ENCODE measurements around the gene ATL1.
A peak's percentile ranks its signal among the peaks of the same experiment; 100 is the strongest.
"Not testable (repeated sequence)": the region's sequence is repeated elsewhere in the genome, so short reads cannot be mapped to it uniquely, and the experiment has no call there.

The ATL1 gene

DNA sequence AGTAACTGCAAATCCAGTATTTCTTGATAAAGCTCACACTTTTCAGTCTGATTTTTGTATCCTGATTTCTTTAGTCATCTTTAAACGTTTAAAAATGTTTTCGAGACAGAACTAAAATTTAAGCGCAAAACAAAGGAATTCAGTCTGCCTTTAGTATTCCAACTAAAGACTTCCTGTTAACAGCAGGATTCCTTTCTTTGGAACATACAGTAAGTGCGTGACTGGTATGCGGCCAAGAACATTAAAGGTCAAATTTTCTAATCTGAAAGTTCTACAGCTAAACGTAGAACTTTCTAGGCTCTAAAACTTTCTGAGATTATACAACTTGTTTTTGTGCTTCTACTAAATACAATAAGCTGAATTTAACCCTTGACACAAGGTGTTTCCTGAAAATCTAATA lies 98.3 kb downstream of the ATL1 start:
- H3K4me3 ChIP-seq (ENCODE audit: low read depth, low read length) = no peak overlapping the region
- TF ChIP-seq, protein P1, sequence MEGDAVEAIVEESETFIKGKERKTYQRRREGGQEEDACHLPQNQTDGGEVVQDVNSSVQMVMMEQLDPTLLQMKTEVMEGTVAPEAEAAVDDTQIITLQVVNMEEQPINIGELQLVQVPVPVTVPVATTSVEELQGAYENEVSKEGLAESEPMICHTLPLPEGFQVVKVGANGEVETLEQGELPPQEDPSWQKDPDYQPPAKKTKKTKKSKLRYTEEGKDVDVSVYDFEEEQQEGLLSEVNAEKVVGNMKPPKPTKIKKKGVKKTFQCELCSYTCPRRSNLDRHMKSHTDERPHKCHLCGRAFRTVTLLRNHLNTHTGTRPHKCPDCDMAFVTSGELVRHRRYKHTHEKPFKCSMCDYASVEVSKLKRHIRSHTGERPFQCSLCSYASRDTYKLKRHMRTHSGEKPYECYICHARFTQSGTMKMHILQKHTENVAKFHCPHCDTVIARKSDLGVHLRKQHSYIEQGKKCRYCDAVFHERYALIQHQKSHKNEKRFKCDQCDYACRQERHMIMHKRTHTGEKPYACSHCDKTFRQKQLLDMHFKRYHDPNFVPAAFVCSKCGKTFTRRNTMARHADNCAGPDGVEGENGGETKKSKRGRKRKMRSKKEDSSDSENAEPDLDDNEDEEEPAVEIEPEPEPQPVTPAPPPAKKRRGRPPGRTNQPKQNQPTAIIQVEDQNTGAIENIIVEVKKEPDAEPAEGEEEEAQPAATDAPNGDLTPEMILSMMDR (IDR thresholded peaks at IDR 0.05; ENCODE audit: insufficient read depth, low read depth, low read length, missing control alignments) = no peak
- DNase-seq (ENCODE audit: low read depth) = no peak

DNA sequence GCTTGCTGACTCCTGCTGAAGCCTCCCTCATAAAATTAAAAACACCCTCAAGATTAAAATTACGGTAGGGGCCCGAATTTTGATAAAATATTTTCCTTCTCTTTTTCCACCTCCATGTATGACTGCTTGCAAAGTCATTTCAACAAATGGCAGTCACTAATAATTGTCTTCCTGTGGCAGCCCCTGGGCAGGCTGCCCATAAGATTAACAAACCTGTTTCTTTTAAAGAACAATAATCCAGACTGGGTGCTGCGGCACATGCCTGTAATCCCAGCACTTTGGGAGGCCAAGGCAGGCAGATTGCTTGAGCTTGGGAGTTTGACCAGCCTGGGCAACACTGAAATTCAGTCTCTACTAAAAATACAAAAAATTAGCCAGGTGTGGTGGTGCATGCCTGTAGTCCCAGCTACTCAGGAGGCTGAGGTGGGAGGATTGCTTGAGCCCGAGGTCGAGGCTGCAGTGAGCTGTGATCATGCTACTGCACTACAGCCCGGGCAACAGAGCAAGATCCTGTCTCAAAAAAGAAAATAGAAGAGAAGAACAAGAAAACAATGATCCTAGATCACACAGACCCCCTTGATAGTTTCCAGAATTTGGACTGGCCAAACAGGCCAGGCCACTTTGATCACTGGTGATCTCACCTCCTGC lies 99.5 kb downstream of the ATL1 start:
- TF ChIP-seq, protein P1 (IDR thresholded peaks at IDR 0.05; ENCODE audit: insufficient read depth, low read depth, low read length, missing control alignments) = no peak
- no peak for DNase-seq (ENCODE audit: low read depth)
- no peak overlapping the region for H3K4me3 ChIP-seq (ENCODE audit: low read depth, low read length)

DNA sequence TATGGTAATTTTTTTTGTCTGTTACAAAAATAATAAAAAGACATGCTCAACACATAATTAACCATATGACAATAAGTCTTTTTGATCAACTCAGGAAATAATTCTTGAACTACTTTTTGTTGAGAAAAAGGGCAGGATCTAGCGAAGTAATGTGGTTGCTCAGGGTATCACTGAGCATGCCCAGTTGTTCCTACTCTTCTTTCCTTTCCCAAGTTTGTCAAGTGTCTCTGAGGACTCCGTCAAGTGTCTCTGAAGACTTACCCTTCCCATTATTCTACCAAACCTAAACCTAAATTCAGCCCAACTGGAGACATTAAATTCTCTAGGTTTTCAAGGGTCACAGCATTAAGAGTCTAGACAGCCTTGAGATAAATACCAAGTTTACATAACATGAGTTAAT lies 104.6 kb downstream of the ATL1 start:
- H3K4me3 ChIP-seq (ENCODE audit: low read depth, low read length); DNase-seq (ENCODE audit: low read depth): not testable (repeated sequence)

DNA sequence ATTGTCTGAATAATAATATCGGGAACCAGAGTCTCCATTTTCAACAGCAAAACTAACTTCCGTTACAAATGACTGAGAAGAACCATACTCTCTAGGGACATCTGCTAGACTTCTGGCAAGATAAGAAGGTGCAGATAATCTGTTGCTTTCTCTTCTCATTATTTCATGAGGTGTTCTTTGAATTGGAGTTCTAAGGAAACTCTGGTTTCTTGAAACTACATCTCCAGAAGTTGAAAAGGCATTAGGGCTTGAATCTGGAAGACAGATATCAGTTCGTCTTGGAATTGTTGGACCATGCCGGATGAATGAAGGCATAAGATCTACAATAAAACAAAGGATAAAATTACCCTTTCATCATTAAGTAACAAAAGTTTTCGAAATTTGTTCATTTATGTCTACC lies 105.4 kb downstream of the ATL1 start:
- DNase-seq (ENCODE audit: low read depth) = not testable (repeated sequence)
- H3K4me3 ChIP-seq (ENCODE audit: low read depth, low read length) = peak overlapping the region; percentile 60

DNA sequence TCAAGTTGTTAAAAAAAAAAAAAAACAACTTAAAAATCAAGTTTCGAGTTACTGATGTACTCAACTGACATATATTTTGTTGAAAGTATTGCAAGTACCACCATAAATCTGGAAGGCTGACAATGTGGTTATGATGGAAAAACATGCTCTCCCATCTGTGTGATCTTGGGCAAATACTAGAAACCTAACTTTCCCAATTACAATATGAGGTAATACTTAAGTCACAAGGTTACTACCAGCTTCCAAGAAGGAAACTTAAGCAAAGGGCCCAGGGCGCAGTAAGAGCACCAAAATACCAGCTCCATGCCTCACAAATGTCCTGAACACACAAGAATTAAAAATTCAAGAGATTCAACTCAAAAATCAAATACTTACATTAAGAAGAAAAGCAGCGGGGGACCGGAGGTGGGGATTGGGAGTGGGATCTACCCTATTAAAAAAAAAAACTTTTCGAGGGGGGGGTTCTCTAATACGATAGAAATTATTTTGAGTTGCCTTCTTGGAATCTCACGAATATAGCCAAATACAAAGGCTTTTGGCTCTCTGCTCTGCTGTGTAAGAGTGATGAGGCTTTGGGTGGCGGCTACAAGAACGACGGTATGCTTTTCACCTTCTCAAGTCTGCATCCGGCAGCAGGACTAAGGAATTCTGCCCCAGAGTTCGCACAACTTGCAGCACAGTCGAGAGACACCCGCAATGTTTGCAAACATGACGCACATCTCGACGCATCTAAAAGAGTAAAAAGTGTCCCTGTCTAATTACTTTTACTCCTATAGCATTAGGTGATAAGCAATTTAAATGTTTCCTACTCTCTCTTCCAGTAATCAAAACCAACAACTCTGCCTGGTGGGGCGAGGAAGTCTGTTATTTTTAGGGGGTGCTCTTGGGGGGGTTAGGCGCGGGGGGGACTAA lies 107.1 kb downstream of the ATL1 start:
- DNase-seq (ENCODE audit: low read depth) = peak; percentile 64
- H3K4me3 ChIP-seq (ENCODE audit: low read depth, low read length) = peak overlapping the region; percentile 60
- TF ChIP-seq, protein P1 (IDR thresholded peaks at IDR 0.05; ENCODE audit: insufficient read depth, low read depth, low read length, missing control alignments) = no peak

DNA sequence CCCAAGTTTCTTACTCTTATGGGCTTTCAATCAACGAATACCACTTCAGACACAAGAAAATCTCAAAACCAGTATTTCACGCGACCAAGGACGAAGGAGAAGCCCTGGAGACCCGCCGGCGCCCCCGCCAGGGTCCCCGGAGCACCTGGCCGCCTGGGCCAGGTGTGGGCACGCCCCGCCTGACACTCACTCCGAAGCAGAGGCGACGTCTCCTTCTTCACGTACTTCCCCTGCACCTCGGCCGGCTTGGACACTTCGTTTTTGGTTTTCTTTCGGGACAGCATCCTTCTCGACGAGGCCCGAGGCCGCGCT lies 107.7 kb downstream of the ATL1 start:
- H3K4me3 ChIP-seq (ENCODE audit: low read depth, low read length) = peak overlapping the region; percentile 60
- TF ChIP-seq, protein P1 (IDR thresholded peaks at IDR 0.05; ENCODE audit: insufficient read depth, low read depth, low read length, missing control alignments) = no peak
- DNase-seq (ENCODE audit: low read depth) = peak; percentile 61

DNA sequence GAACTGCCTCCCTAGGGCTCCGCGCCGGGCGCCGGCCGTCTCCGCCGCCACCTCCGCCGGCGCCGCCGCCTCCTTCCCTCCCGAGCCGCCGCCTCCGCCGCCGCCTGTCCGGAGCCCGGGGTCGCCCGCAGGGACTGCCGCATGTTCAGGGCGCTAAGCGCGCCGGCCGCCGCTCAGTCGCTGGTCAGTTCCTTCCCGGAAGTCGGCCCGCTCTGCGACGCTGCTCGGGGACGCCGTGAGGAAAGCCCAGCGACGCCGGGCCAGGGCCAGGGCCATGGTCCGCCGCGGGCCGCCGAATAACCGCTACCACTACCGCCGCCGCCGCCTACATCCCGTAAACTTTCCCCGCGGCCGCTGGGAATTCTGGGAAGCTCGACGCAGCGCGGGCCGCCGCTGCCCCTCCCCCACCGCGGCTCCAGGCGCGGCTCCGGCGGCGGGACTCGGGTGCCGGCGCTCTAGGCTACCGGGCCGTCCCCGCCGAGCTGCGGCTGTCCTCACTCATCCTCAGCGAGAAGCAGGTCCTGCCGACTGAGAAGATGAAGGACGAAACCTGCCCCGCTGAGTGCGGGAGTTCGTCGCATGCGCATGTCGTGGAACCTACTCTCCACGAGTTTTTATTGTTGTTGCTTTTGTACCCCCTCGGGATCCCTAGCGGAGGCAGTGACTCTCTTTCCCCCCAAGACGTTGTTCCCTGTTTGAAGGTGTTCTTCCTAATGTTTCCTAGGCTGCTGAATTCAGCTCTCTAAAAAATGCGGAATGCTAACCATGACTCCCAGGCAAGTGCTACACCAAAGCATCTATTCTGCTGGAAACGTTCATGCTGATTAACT lies 108.3 kb downstream of the ATL1 start, which contains the start of gene SAV1:
Gene SAV1 (minus strand): TSS at position 311 of the 830 bp plus-strand sequence. CDS start 339 bp downstream, outside the sequence.
- peak; percentile 78 for DNase-seq (ENCODE audit: low read depth)
- TF ChIP-seq, protein P1 (IDR thresholded peaks at IDR 0.05; ENCODE audit: insufficient read depth, low read depth, low read length, missing control alignments) = no peak
- peak within 1 kb of the TSS; percentile 60 for H3K4me3 ChIP-seq (ENCODE audit: low read depth, low read length)

Measured in GM12865 (cell line).